Fibroblast of skin of abdomen (primary cell): ENCODE results near the gene ZNF556.

Experiments
- DNase-seq: peaks from one replicate; pipeline ENCODE4 v3.0.0-alpha.2; 2013

ZNF556 gene

GRCh38 chr19:2905918-2906519, 38.9 kb downstream of the ZNF556 start:
- DNase-seq: no peak

GRCh38 chr19:2906631-2907195, 39.6 kb downstream of the ZNF556 start:
- no peak for DNase-seq

GRCh38 chr19:2912306-2912705, 45.2 kb downstream of the ZNF556 start:
- no peak for DNase-seq

DNA sequence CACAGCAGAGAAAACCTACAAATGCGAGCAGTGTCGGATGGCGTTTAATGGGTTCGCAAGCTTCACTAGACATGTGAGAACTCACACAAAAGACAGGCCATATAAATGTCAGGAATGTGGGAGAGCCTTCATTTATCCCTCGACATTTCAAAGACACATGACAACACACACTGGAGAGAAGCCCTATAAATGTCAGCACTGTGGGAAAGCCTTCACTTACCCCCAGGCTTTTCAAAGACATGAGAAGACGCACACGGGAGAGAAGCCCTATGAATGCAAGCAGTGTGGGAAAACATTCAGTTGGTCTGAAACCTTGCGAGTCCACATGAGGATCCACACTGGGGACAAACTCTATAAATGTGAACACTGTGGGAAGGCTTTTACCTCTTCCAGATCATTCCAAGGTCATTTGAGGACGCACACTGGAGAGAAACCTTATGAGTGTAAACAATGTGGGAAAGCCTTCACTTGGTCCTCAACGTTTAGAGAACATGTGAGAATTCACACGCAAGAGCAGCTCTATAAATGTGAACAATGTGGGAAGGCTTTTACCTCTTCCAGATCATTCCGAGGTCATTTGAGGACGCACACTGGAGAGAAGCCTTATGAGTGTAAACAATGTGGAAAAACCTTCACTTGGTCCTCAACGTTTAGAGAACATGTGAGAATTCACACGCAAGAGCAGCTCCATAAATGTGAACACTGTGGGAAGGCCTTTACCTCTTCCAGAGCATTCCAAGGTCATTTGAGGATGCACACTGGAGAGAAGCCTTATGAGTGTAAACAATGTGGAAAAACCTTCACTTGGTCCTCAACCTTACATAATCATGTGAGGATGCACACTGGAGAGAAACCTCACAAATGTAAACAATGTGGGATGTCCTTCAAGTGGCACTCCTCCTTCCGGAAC, 50.4 kb downstream of the ZNF556 start:
- DNase-seq: no peak

GRCh38 chr19:2922987-2923386, 55.9 kb downstream of the ZNF556 start:
- DNase-seq: no peak

DNA sequence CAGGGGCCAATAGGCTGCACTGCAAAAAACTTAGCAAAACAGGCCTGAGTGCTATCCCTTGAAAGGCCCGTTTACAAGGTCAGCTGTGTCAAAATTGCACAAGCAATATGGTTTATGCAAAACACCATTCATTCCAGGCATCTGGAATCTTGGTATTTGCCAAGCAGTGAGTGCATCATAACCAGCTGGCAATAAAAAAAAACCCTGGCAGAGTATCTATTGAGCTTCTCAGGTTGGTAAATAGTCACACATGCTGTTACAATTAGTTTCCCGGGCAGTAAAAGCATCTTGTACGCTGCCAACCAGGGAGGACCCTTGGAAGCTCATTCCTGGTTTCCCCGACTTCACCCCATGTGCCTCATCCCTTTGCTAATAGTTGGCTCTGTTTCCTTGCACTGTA, 56.4 kb downstream of the ZNF556 start:
- peak; percentile 10 for DNase-seq

GRCh38 chr19:2926341-2927031, 59.4 kb downstream of the ZNF556 start:
- DNase-seq: no peak

- no peak for DNase-seq
Measured at GRCh38 chr19:2927032-2927430, 59.9 kb downstream of the ZNF556 start.
